HEK293 (cell line): ENCODE data around the gene SRRM5.

Experiments
- CTCF ChIA-PET: fragments of 350-600 bp; formaldehyde crosslinking; extraction: SDS; loops from one replicate; lab custom pipeline; 2021; ENCODE audit warnings: antibody characterized with exemption; lab: Yijun Ruan, JAX
- POLR2A ChIA-PET: fragments of 300-600 bp; formaldehyde crosslinking; extraction: SDS; loops from one replicate; lab custom pipeline; 2020; ENCODE audit warnings: antibody characterized with exemption, inconsistent platforms; lab: Yijun Ruan, JAX
- H3K27ac ChIP-seq: fragments of 200-500 bp; sonication (Bioruptor generic); 2 replicates; pipeline ENCODE4 v1.5.1; 2014; ENCODE audit warnings: low read depth, low read length, control low read depth, inconsistent platforms; ENCODE audit errors: extremely low read depth
- H3K36me3 ChIP-seq, 2 experiments: fragments of 200-500 bp in 1 of 2; sonication (Bioruptor generic) in 1 of 2; 1 replicate in 1 of 2; 2 replicates in 1 of 2; pipeline ENCODE4 v1.5.1; 2014 to 2017; ENCODE audit warnings: inconsistent platforms in 2 of 2, low read length in 2 of 2; ENCODE audit not compliant: control insufficient read depth in 2 of 2, insufficient read depth in 1 of 2
- H3K4me1 ChIP-seq: fragments of 200-500 bp; sonication (Bioruptor generic); 2 replicates; pipeline ENCODE4 v1.5.1; 2014; ENCODE audit warnings: mild to moderate bottlenecking, low read length, inconsistent platforms; ENCODE audit not compliant: control insufficient read depth, insufficient read depth
- H3K4me3 ChIP-seq: 2 replicates; pipeline ENCODE4 v1.5.1; 2011; ENCODE audit warnings: low read depth, mild to moderate bottlenecking, control low read depth, low read length, moderate library complexity
- H3K9me3 ChIP-seq: fragments of 200-500 bp; sonication (Bioruptor generic); 2 replicates; pipeline ENCODE4 v1.5.1; 2014; ENCODE audit warnings: low read depth, low read length, inconsistent platforms; ENCODE audit not compliant: control insufficient read depth, insufficient read depth
- FEZF1 ChIP-seq: fragments of 450-650 bp; formaldehyde crosslinking; IDR thresholded peaks from 2 replicates; pipeline ENCODE4 v1.5.1; 2016; ENCODE audit warnings: missing biosample characterization, missing genetic modification characterization
- GLI4 ChIP-seq: fragments of 450-650 bp; formaldehyde crosslinking; IDR thresholded peaks from 2 replicates; pipeline ENCODE4 v1.5.1; 2016; ENCODE audit warnings: missing biosample characterization, missing genetic modification characterization
- GLIS2 ChIP-seq: fragments of 450-650 bp; formaldehyde crosslinking; IDR thresholded peaks from 2 replicates; pipeline ENCODE4 v1.5.1; 2016; ENCODE audit warnings: missing biosample characterization, missing genetic modification characterization
- TCF7L2 ChIP-seq: IDR thresholded peaks from 2 replicates; pipeline ENCODE4 v1.6.1; 2011; ENCODE audit warnings: low read depth, mild to moderate bottlenecking, inconsistent platforms, low read length, moderate library complexity, borderline replicate concordance
- ZNF121 ChIP-seq: fragments of 450-650 bp; formaldehyde crosslinking; IDR thresholded peaks from 2 replicates; pipeline ENCODE4 v1.5.1; 2016; ENCODE audit warnings: missing biosample characterization, missing genetic modification characterization
- ZNF19 ChIP-seq: fragments of 450-650 bp; formaldehyde crosslinking; IDR thresholded peaks from 2 replicates; pipeline ENCODE4; 2016; ENCODE audit warnings: missing biosample characterization, missing genetic modification characterization, low read depth
- ZNF202 ChIP-seq: fragments of 450-650 bp; formaldehyde crosslinking; IDR thresholded peaks from 2 replicates; pipeline ENCODE4 v1.5.1; 2016; ENCODE audit warnings: missing biosample characterization, missing genetic modification characterization, borderline replicate concordance
- ZNF37A ChIP-seq: fragments of 450-650 bp; IDR thresholded peaks from 2 replicates; pipeline ENCODE4 v1.5.1; 2018; ENCODE audit warnings: missing biosample characterization, missing genetic modification characterization
- ZNF404 ChIP-seq: fragments of 450-650 bp; formaldehyde crosslinking; IDR thresholded peaks from 2 replicates; pipeline ENCODE4 v1.5.1; 2017; ENCODE audit warnings: missing biosample characterization, missing genetic modification characterization
- ZNF513 ChIP-seq: fragments of 450-650 bp; IDR thresholded peaks from 2 replicates; pipeline ENCODE4 v1.5.1; 2018; ENCODE audit warnings: missing biosample characterization, missing genetic modification characterization
- ZNF580 ChIP-seq: fragments of 450-650 bp; formaldehyde crosslinking; IDR thresholded peaks from 2 replicates; pipeline ENCODE4 v1.5.1; 2016; ENCODE audit warnings: missing biosample characterization, missing genetic modification characterization
- ZNF621 ChIP-seq: fragments of 450-650 bp; formaldehyde crosslinking; IDR thresholded peaks from 2 replicates; pipeline ENCODE4 v1.5.1; 2017; ENCODE audit warnings: missing biosample characterization, missing genetic modification characterization
- ZNF629 ChIP-seq: fragments of 450-650 bp; formaldehyde crosslinking; IDR thresholded peaks from 2 replicates; pipeline ENCODE4 v1.5.1; 2017; ENCODE audit warnings: missing biosample characterization, missing genetic modification characterization
- ZNF660 ChIP-seq: fragments of 450-650 bp; IDR thresholded peaks from 2 replicates; pipeline ENCODE4 v1.5.1; 2018; ENCODE audit warnings: missing biosample characterization, mild to moderate bottlenecking, missing genetic modification characterization
- ZNF707 ChIP-seq: fragments of 450-650 bp; formaldehyde crosslinking; IDR thresholded peaks from 2 replicates; pipeline ENCODE4 v1.5.1; 2016; ENCODE audit warnings: missing biosample characterization, missing genetic modification characterization
- ZNF792 ChIP-seq: fragments of 450-650 bp; formaldehyde crosslinking; IDR thresholded peaks from 2 replicates; pipeline ENCODE4 v1.5.1; 2016; ENCODE audit warnings: missing biosample characterization, missing genetic modification characterization
- TF ChIP-seq, protein P1 (sequence below): fragments of 450-650 bp; formaldehyde crosslinking; IDR thresholded peaks from 2 replicates; pipeline ENCODE4 v1.5.1; 2016; ENCODE audit warnings: missing biosample characterization, missing genetic modification characterization
- TF ChIP-seq, protein P2 (sequence below): fragments of 450-650 bp; formaldehyde crosslinking; IDR thresholded peaks from 2 replicates; pipeline ENCODE4 v1.5.1; 2016; ENCODE audit warnings: missing biosample characterization, missing genetic modification characterization
- TF ChIP-seq, protein P3 (sequence below): fragments of 450-650 bp; formaldehyde crosslinking; IDR thresholded peaks from 2 replicates; pipeline ENCODE4 v1.5.1; 2016; ENCODE audit warnings: missing biosample characterization, missing genetic modification characterization
- TF ChIP-seq, protein P4 (sequence below): fragments of 450-650 bp; formaldehyde crosslinking; IDR thresholded peaks from 2 replicates; pipeline ENCODE4 v1.5.1; 2016; ENCODE audit warnings: missing biosample characterization, missing genetic modification characterization, low read depth
- TF ChIP-seq, protein P5 (sequence below): fragments of 450-650 bp; formaldehyde crosslinking; IDR thresholded peaks from 2 replicates; pipeline ENCODE4; 2016; ENCODE audit warnings: missing biosample characterization, missing genetic modification characterization

SRRM5 gene

GRCh38 chr19:43592800-43593350 lies 19.0 kb upstream of the SRRM5 start:
- Histone ChIP-seq H3K36me3 (peaks cover 55 to 58% of the 10 kb centered on the region in 2 experiments), H3K27ac (no peak overlapping the region), H3K4me3 (no peak overlapping the region)
- TF ChIP-seq, protein P1, sequence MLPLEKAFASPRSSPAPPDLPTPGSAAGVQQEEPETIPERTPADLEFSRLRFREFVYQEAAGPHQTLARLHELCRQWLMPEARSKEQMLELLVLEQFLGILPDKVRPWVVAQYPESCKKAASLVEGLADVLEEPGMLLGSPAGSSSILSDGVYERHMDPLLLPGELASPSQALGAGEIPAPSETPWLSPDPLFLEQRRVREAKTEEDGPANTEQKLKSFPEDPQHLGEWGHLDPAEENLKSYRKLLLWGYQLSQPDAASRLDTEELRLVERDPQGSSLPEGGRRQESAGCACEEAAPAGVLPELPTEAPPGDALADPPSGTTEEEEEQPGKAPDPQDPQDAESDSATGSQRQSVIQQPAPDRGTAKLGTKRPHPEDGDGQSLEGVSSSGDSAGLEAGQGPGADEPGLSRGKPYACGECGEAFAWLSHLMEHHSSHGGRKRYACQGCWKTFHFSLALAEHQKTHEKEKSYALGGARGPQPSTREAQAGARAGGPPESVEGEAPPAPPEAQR (tag by site-specific recombination): no peak
- TF ChIP-seq ZNF202 (tag by site-specific recombination): no peak
- TF ChIP-seq GLIS2 (tag by site-specific recombination): no peak
- TF ChIP-seq ZNF121 (tag by site-specific recombination): no peak
- no peak for TF ChIP-seq ZNF792 (tag by site-specific recombination)
- TF ChIP-seq ZNF404 (tag by site-specific recombination): no peak
- TF ChIP-seq FEZF1 (tag by site-specific recombination): no peak
- no peak for TF ChIP-seq ZNF513
- TF ChIP-seq, protein P2, sequence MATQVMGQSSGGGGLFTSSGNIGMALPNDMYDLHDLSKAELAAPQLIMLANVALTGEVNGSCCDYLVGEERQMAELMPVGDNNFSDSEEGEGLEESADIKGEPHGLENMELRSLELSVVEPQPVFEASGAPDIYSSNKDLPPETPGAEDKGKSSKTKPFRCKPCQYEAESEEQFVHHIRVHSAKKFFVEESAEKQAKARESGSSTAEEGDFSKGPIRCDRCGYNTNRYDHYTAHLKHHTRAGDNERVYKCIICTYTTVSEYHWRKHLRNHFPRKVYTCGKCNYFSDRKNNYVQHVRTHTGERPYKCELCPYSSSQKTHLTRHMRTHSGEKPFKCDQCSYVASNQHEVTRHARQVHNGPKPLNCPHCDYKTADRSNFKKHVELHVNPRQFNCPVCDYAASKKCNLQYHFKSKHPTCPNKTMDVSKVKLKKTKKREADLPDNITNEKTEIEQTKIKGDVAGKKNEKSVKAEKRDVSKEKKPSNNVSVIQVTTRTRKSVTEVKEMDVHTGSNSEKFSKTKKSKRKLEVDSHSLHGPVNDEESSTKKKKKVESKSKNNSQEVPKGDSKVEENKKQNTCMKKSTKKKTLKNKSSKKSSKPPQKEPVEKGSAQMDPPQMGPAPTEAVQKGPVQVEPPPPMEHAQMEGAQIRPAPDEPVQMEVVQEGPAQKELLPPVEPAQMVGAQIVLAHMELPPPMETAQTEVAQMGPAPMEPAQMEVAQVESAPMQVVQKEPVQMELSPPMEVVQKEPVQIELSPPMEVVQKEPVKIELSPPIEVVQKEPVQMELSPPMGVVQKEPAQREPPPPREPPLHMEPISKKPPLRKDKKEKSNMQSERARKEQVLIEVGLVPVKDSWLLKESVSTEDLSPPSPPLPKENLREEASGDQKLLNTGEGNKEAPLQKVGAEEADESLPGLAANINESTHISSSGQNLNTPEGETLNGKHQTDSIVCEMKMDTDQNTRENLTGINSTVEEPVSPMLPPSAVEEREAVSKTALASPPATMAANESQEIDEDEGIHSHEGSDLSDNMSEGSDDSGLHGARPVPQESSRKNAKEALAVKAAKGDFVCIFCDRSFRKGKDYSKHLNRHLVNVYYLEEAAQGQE: no peak
- no peak for TF ChIP-seq TCF7L2
- no peak for TF ChIP-seq ZNF660
- no peak for TF ChIP-seq GLI4 (tag by site-specific recombination)
- no peak for TF ChIP-seq ZNF629 (tag by site-specific recombination)
- TF ChIP-seq, all 188 proteins: peak for 0
- POLR2A ChIA-PET: interaction anchor here (1.2 to 1.4 kb wide), 2 partner anchors 27 to 75 kb away, joined by 3 to 4 read pairs; partner anchors contain the start of gene ZNF428
- H3K9me3 ChIP-seq: no peaks in the 10 kb centered on the region
- CTCF ChIA-PET: interaction anchor here (2.4 to 6.1 kb wide), 5 partner anchors 9 to 146 kb away, joined by 9 to 91 read pairs (median 39); no protein-coding TSS in a partner anchor
- peaks cover 23% of the 10 kb centered on the region for H3K4me1 ChIP-seq

DNA sequence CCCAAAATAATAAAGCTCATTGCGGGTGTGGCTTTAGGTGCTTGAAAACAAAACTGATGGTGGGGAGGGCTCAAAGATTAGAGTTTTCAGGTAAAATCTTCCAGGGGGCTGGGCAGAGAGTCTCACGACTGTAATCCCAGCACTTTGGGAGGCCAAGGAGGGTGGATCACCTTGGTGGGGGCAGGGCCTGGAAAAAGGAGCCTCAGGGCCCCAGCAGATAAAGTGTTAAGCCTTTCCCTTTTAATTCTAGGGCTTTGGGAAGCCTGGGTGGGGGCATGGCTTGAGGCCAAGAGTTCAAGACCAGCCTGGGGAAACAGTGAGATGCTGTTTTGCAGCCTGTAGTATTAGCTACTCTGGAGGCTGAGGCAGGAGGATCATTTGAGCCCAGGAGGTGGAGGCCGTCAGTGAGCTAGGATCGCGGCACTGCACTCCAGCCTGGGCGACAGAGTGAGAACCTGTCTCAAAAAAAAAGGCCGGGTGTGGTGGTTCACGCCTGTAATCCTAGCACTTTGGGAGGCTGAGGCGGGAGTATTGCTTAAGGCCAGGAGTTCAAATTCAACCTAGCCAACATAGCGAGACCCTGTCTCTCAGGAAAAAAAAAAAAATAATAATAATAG lies 17.7 kb upstream of the SRRM5 start:
- ChIA-PET CTCF (interaction anchor here (0.5 to 6.1 kb wide), 61 partner anchors 7 to 1927 kb away, joined by 3 to 91 read pairs (median 5); partner anchors contain the start of genes ETHE1, PLAUR, XRCC1 and ZNF224), POLR2A (interaction anchor here (0.6 to 4.1 kb wide), 14 partner anchors 9 to 161 kb away, joined by 3 to 49 read pairs (median 4); partner anchors contain the start of genes PINLYP, SMG9, XRCC1 and ZNF428)
- Histone ChIP-seq H3K9me3 (no peaks in the 10 kb centered on the region), H3K4me3 (no peak overlapping the region), H3K27ac (peak overlapping the region; percentile 34; the same call in 1 of the 2 replicates), H3K36me3 (peaks cover 52 to 67% of the 10 kb centered on the region in 2 experiments), H3K4me1 (peaks cover 24% of the 10 kb centered on the region)
- TF ChIP-seq, protein P3, sequence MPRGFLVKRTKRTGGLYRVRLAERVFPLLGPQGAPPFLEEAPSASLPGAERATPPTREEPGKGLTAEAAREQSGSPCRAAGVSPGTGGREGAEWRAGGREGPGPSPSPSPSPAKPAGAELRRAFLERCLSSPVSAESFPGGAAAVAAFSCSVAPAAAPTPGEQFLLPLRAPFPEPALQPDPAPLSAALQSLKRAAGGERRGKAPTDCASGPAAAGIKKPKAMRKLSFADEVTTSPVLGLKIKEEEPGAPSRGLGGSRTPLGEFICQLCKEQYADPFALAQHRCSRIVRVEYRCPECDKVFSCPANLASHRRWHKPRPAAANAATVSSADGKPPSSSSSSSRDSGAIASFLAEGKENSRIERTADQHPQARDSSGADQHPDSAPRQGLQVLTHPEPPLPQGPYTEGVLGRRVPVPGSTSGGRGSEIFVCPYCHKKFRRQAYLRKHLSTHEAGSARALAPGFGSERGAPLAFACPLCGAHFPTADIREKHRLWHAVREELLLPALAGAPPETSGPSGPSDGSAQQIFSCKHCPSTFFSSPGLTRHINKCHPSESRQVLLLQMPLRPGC (tag by site-specific recombination): no peak
- TF ChIP-seq ZNF37A (no peak), ZNF707 (no peak), ZNF580 (0 out of 2 replicates have a peak, but pooled peaks have one; percentile 21), ZNF621 (no peak), ZNF19 (tag by site-specific recombination) (no peak)
- TF ChIP-seq, protein P4, sequence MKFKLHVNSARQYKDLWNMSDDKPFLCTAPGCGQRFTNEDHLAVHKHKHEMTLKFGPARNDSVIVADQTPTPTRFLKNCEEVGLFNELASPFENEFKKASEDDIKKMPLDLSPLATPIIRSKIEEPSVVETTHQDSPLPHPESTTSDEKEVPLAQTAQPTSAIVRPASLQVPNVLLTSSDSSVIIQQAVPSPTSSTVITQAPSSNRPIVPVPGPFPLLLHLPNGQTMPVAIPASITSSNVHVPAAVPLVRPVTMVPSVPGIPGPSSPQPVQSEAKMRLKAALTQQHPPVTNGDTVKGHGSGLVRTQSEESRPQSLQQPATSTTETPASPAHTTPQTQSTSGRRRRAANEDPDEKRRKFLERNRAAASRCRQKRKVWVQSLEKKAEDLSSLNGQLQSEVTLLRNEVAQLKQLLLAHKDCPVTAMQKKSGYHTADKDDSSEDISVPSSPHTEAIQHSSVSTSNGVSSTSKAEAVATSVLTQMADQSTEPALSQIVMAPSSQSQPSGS (tag by site-specific recombination): no peak
- TF ChIP-seq, protein P5, sequence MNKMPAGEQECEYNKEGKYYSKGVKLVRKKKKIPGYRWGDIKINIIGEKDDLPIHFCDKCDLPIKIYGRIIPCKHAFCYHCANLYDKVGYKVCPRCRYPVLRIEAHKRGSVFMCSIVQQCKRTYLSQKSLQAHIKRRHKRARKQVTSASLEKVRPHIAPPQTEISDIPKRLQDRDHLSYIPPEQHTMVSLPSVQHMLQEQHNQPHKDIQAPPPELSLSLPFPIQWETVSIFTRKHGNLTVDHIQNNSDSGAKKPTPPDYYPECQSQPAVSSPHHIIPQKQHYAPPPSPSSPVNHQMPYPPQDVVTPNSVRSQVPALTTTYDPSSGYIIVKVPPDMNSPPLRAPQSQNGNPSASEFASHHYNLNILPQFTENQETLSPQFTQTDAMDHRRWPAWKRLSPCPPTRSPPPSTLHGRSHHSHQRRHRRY (tag by site-specific recombination): no peak
- TF ChIP-seq, protein P1 (tag by site-specific recombination): no peak
